Muscle layer of colon (tissue), 2 donors: ENCODE measurements around the gene DBH.

Experiments used
- H3K27ac ChIP-seq: one replicate; pipeline ENCODE4 v1.7.0; 2013; ENCODE audit warnings: low read depth, mild to moderate bottlenecking, low read length, moderate library complexity
- H3K27me3 ChIP-seq, 2 donors: one replicate each; pipeline ENCODE4 v1.7.0; 2013; ENCODE audit warnings: low read length in 2 of 2, mild to moderate bottlenecking in 2 of 2; ENCODE audit not compliant: insufficient read depth in 2 of 2, control insufficient read depth in 1 of 2
- H3K36me3 ChIP-seq: one replicate; pipeline ENCODE4 v1.7.0; 2013; ENCODE audit warnings: mild to moderate bottlenecking, low read length; ENCODE audit not compliant: insufficient read depth
- H3K4me1 ChIP-seq: one replicate; pipeline ENCODE4 v1.7.0; 2013; ENCODE audit warnings: mild to moderate bottlenecking, low read length; ENCODE audit not compliant: insufficient read depth
- H3K4me3 ChIP-seq, 2 donors: one replicate each; pipeline ENCODE4 v1.7.0; 2013; ENCODE audit warnings: low read length in 2 of 2, low read depth in 1 of 2, mild to moderate bottlenecking in 1 of 2, moderate library complexity in 1 of 2
- H3K9ac ChIP-seq: one replicate; pipeline ENCODE4 v1.7.0; 2013; ENCODE audit warnings: low read length
- H3K9me3 ChIP-seq: one replicate; pipeline ENCODE4 v1.7.0; 2013; ENCODE audit warnings: mild to moderate bottlenecking, low read length
- donor health status: abdominal sarcoma.
- donor health status: Adenocarcinoma of cecum.

DBH gene

GRCh38 chr9:133664173-133665050 lies 28.2 kb downstream of the DBH start:
- Histone ChIP-seq H3K4me1 (peaks cover 3% of the 10 kb centered on the region), H3K27ac (no peak overlapping the region), H3K9ac (no peak overlapping the region), H3K9me3 (no peaks in the 10 kb centered on the region), H3K27me3 (no peaks in the 10 kb centered on the region), H3K4me3 (no peak overlapping the region), H3K36me3 (no peaks in the 10 kb centered on the region)

DNA sequence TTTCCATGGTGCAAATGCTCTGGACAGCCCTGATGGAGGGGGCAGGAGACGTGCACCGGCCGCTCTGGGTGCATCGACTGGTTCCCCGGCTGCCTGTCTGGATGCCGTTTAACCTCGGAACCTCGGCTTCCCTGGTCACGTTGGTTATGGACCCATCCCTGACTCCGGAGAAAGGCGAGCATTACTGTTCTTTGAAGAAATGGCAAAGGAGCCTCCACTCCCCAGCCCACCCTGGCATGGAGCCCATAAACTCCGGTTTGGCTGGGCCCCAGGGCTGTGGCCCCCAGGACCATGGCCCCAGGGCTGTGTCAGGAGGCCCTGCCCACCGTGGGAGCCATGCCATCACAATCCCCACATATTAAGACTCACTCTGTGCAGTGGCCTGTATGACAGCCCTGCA lies 28.9 kb downstream of the DBH start:
- H3K4me3 ChIP-seq: no peak overlapping the region
- no peak overlapping the region for H3K27ac ChIP-seq
- H3K27me3 ChIP-seq: no peaks in the 10 kb centered on the region
- no peaks in the 10 kb centered on the region for H3K9me3 ChIP-seq
- H3K36me3 ChIP-seq: no peaks in the 10 kb centered on the region
- no peak overlapping the region for H3K9ac ChIP-seq
- H3K4me1 ChIP-seq: no peaks in the 10 kb centered on the region

DNA sequence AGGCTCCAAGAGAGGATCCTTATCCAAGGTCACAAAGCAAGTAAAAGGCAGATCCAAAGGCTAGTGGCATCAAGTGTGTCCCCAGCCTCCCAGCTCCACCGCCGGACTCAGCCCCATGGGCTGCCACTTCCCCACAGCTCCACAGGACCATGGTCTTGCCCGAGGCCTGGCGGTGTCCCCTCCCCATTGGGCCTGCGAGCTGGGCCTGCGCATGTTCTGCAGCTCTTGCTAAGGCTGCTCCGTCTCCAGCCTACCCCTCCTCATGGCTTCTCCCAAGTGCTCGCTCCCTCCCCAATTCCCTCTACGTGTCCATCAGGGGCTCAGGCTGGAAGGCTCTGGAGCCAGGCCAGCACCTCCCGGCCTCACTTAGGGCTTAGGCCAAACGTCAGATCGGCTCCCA lies 29.4 kb downstream of the DBH start:
- H3K9ac ChIP-seq: no peak overlapping the region
- H3K27ac ChIP-seq: no peak overlapping the region
- no peaks in the 10 kb centered on the region for H3K36me3 ChIP-seq
- H3K4me3 ChIP-seq: no peak overlapping the region
- no peaks in the 10 kb centered on the region for H3K27me3 ChIP-seq
- H3K4me1 ChIP-seq: no peaks in the 10 kb centered on the region
- H3K9me3 ChIP-seq: no peaks in the 10 kb centered on the region

GRCh38 chr9:133666387-133666786 lies 30.2 kb downstream of the DBH start:
- no peak overlapping the region for H3K4me3 ChIP-seq
- no peaks in the 10 kb centered on the region for H3K36me3 ChIP-seq
- no peak overlapping the region for H3K9ac ChIP-seq
- H3K9me3 ChIP-seq: no peaks in the 10 kb centered on the region
- no peaks in the 10 kb centered on the region for H3K4me1 ChIP-seq
- H3K27ac ChIP-seq: no peak overlapping the region
- H3K27me3 ChIP-seq: no peaks in the 10 kb centered on the region

GRCh38 chr9:133666845-133667244 lies 30.7 kb downstream of the DBH start:
- Histone ChIP-seq H3K36me3 (no peaks in the 10 kb centered on the region), H3K27me3 (no peaks in the 10 kb centered on the region), H3K27ac (no peak overlapping the region), H3K9ac (no peak overlapping the region), H3K9me3 (no peaks in the 10 kb centered on the region), H3K4me3 (no peak overlapping the region), H3K4me1 (no peaks in the 10 kb centered on the region)

- no peak overlapping the region for H3K9ac ChIP-seq
- H3K4me3 ChIP-seq: no peak overlapping the region
- no peak overlapping the region for H3K27ac ChIP-seq
- H3K9me3 ChIP-seq: no peaks in the 10 kb centered on the region
- H3K36me3 ChIP-seq: no peaks in the 10 kb centered on the region
- H3K4me1 ChIP-seq: no peaks in the 10 kb centered on the region
- H3K27me3 ChIP-seq: no peaks in the 10 kb centered on the region
Observed at GRCh38 chr9:133667759-133668450, 31.7 kb downstream of the DBH start.

DNA sequence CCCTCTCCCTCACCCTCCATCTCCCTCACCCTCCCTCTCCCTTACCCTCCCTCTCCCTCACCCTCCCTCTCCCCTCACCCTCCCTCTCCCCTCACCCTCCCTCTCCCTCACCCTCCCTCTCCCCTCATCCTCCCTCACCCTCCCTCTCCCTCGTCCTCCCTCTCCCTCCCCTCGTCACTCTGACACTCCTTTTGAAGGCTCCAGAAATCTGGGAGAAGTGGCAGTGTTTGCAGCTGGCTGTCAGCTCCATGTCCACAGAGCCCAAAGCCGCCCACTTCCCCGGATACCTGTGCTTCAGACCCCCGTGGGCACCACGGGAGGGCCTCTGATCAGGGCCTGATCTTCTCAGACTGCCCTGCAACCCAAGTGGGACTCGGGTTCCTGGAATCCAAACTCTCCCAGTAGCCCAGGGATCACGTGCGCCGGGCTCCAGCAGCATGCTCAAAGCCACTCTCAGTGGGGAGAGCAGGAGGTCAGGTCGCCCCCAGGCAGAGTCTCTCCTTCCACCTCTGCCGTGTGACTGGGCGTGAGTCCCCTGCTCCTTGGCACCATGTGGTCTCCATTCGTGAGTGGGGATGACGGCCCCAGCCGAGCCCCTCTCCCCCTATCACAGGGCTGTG lies 33.1 kb downstream of the DBH start:
- H3K36me3 ChIP-seq: no peaks in the 10 kb centered on the region
- no peak overlapping the region for H3K9ac ChIP-seq
- H3K9me3 ChIP-seq: no peaks in the 10 kb centered on the region
- no peak overlapping the region for H3K4me3 ChIP-seq
- no peak overlapping the region for H3K27ac ChIP-seq
- H3K27me3 ChIP-seq: no peaks in the 10 kb centered on the region
- no peaks in the 10 kb centered on the region for H3K4me1 ChIP-seq

GRCh38 chr9:133670466-133670865 lies 34.3 kb downstream of the DBH start:
- Histone ChIP-seq H3K4me1 (no peaks in the 10 kb centered on the region), H3K9ac (no peak overlapping the region), H3K36me3 (no peaks in the 10 kb centered on the region)

GRCh38 chr9:133671371-133671770 lies 35.2 kb downstream of the DBH start:
- Histone ChIP-seq H3K9ac (no peak overlapping the region), H3K4me3 (no peak overlapping the region), H3K36me3 (no peaks in the 10 kb centered on the region), H3K9me3 (no peaks in the 10 kb centered on the region), H3K4me1 (no peaks in the 10 kb centered on the region), H3K27ac (no peak overlapping the region), H3K27me3 (no peaks in the 10 kb centered on the region)

More at GRCh38 chr9:133670466-133670865, 34.3 kb downstream of the DBH start:
- Histone ChIP-seq H3K9me3 (no peaks in the 10 kb centered on the region), H3K27ac (no peak overlapping the region), H3K27me3 (no peaks in the 10 kb centered on the region), H3K4me3 (no peak overlapping the region)

- Histone ChIP-seq H3K4me3 (no peak overlapping the region), H3K27me3 (no peaks in the 10 kb centered on the region), H3K4me1 (no peaks in the 10 kb centered on the region), H3K27ac (no peak overlapping the region), H3K36me3 (no peaks in the 10 kb centered on the region), H3K9ac (no peak overlapping the region), H3K9me3 (no peaks in the 10 kb centered on the region)
Observed at GRCh38 chr9:133672503-133673257, 36.5 kb downstream of the DBH start.

DNA sequence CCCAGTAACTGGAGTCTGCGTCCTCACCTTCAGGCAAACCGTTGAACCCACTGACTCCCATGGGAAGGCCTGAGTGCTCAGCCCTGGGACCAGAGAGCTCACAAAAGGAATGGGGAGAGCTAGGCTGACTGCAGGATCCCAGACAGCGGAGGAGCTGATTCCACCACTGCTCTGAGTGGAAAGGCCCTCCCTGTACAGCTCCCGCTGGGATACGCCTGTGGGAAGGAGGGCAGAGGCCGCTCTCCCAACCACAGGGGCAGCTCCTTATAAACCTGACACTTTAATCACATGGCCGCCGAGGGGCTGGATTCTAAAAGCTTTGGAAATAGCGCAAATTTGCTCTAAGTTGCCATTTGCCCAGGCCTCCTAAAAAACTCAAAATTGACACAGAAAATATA lies 37.1 kb downstream of the DBH start:
- Histone ChIP-seq H3K27me3 (no peaks in the 10 kb centered on the region), H3K4me3 (no peak overlapping the region), H3K9ac (no peak overlapping the region), H3K4me1 (no peaks in the 10 kb centered on the region), H3K27ac (no peak overlapping the region), H3K36me3 (no peaks in the 10 kb centered on the region), H3K9me3 (no peaks in the 10 kb centered on the region)
